ENCODE results near the gene CRMP1. TPM values are rescaled to one million over a fixed set of nuclear protein-coding genes. Genes with fewer than 3 reads are reported as not detected.

The CRMP1 gene
- polyA plus RNA-seq, 1 experiment, result 5.6 TPM

GRCh38 chr4:5869966-5870619 is 22.8 kb downstream of the CRMP1 start:
- no peak for TF ChIP-seq CTCF (IDR thresholded peaks at IDR 0.05; ENCODE audit: low read depth, low read length)
- Histone ChIP-seq H3K27me3 (ENCODE audit: control insufficient read depth, insufficient read depth, low read length) (peaks cover 2% of the 10 kb centered on the region), H3K9me3 (ENCODE audit: control insufficient read depth, insufficient read depth, low read length) (no peaks in the 10 kb centered on the region), H3K27ac (ENCODE audit: low read depth, low read length) (no peak overlapping the region), H3K4me3 (ENCODE audit: low read depth, low read length) (no peak overlapping the region)
- POLR2A ChIA-PET, result no interaction called here
- CTCF ChIA-PET, result no interaction called here
- no peak for DNase-seq (ENCODE audit: low read depth, low spot score)

DNA sequence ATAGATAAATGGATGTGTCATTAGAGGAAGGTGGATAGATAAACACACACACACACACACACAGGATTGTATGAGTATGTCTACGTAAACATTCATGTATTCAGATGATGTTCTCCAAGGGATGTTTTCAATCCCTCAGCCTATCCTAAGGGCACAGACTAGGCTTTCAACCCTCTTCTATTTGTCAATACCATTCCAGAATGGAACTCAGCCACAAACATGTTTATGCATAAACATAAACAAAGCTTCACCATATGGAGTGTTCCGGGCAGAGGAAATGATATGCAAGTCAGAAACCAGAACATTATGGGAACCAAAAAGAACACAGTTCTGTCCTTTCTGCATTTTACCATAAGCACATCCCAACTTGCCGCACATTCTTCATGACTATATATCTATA is 25.0 kb downstream of the CRMP1 start:
- peaks cover 6% of the 10 kb centered on the region for H3K27me3 ChIP-seq (ENCODE audit: control insufficient read depth, insufficient read depth, low read length)
- CTCF ChIA-PET, result no interaction called here
- DNase-seq (ENCODE audit: low read depth, low spot score), result no peak

DNA sequence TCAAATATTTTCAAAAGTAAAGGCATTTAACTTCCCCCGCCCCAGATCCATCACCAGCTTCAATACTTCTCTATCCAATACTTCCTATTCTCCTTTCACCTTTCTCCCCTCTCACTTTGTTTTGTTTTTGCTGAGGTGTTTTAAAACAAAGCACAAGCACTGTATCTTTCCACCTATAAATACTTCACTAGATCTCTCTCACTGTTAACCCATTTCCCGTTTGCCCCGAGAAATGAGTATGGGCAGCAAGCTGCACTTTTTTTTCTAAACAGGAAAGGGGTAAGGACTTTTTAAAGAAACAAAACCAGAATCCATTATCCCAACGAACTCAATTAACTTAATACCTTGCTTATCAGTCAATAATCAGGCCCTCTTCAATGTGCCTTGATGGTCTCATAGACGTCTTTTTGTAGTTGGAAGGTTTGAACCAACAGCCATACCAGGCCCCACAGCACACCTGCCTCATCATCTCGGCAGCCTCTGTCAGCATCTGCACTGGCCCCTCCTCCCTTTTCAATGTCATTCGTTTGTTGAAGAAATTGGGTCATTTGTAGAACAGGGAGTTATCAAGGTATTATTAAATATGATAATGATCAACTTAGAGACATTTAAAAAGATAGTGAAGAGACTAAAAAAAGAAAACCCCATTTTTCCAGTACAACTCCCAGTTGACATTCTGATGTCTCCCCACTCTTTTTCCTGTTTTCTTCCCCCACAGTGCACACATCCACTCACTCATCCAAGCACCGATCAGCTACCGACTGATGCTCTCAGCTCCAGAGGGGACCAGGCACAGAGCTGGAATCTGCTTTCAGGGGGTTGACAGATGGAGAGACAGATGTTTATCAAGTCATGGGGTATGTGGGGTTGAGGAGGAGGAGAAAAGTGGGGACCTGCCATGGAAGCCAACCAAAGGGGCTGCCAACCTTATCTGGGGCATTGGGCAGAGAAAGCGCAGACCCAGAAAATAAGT is 25.8 kb downstream of the CRMP1 start:
- TF ChIP-seq CTCF (IDR thresholded peaks at IDR 0.05; ENCODE audit: low read depth, low read length), result no peak
- CTCF ChIA-PET, result no interaction called here
- Histone ChIP-seq H3K27me3 (ENCODE audit: control insufficient read depth, insufficient read depth, low read length) (peaks cover 6% of the 10 kb centered on the region), H3K9me3 (ENCODE audit: control insufficient read depth, insufficient read depth, low read length) (no peaks in the 10 kb centered on the region), H3K4me3 (ENCODE audit: low read depth, low read length) (no peak overlapping the region), H3K27ac (ENCODE audit: low read depth, low read length) (no peak overlapping the region)
- no peak for DNase-seq (ENCODE audit: low read depth, low spot score)
- POLR2A ChIA-PET, result no interaction called here

More for the DNA sequence above, 25.0 kb downstream of the CRMP1 start:
- Histone ChIP-seq H3K4me3 (ENCODE audit: low read depth, low read length) (no peak overlapping the region), H3K9me3 (ENCODE audit: control insufficient read depth, insufficient read depth, low read length) (no peaks in the 10 kb centered on the region), H3K27ac (ENCODE audit: low read depth, low read length) (no peak overlapping the region)
- no peak for TF ChIP-seq CTCF (IDR thresholded peaks at IDR 0.05; ENCODE audit: low read depth, low read length)
- POLR2A ChIA-PET, result no interaction called here

- no peak overlapping the region for H3K27ac ChIP-seq (ENCODE audit: low read depth, low read length)
- TF ChIP-seq CTCF (IDR thresholded peaks at IDR 0.05; ENCODE audit: low read depth, low read length), result no peak
- no peak overlapping the region for H3K4me3 ChIP-seq (ENCODE audit: low read depth, low read length)
- H3K27me3 ChIP-seq (ENCODE audit: control insufficient read depth, insufficient read depth, low read length), result peaks cover 6% of the 10 kb centered on the region
- ChIA-PET CTCF (no interaction called here), POLR2A (no interaction called here)
- no peak for DNase-seq (ENCODE audit: low read depth, low spot score)
- no peaks in the 10 kb centered on the region for H3K9me3 ChIP-seq (ENCODE audit: control insufficient read depth, insufficient read depth, low read length)
Measured at GRCh38 chr4:5865896-5866599, 26.8 kb downstream of the CRMP1 start.
